ENCODE data around the gene IL12A. TPM values are rescaled to one million over a fixed set of nuclear protein-coding genes. Genes with fewer than 3 reads are reported as not detected.

IL12A gene
- total and polyA plus RNA-seq, 2 of the 8 experiments (the other 6 are each of a cell fraction or from before 2014, with no cell fraction given), result 0.41 to 0.92 TPM

DNA sequence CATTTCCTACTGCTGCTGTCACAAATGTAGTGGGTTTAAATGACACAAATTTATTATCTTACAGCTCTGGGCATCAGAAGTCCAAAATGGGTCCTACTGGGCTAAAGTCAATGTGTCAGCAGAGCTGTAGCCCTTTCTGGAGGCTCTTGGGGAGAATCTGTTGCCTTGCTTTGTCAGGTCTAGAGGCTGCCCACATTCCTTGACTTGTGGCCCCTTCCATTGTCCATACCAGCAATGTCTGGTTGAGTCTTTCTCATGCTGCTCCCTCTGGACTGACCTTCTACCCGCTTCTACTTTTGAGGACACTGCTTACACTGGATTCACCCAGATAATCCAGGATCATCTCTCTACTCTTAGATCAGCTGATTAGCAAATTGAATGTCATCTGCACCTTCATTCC is 3.0 kb downstream of the IL12A start:
- no peak for FAIRE-seq
- Histone ChIP-seq H3K18ac (ENCODE audit: extremely low read depth, low read length) (no peak overlapping the region), H3K36me3 (ENCODE audit: control insufficient read depth in 2 of 4, insufficient read depth in 4 of 4, low read length in 3 of 4) (no peaks in the 10 kb centered on the region; a peak in 1 of 8 replicates), H3K4me2 (ENCODE audit: insufficient read depth in 1 of 2, low read depth in 2 of 2, low read length in 2 of 2) (no peak overlapping the region), H4K20me1 (replicated peaks in 1 of 2; ENCODE audit: control insufficient read depth in 1 of 2, insufficient read depth in 2 of 2, low read length in 2 of 2) (no peaks in the 10 kb centered on the region), H3K4me3 (ENCODE audit: extremely low read depth in 1 of 4, insufficient read depth in 2 of 4, low read depth in 3 of 4, low read length in 4 of 4) (no peak overlapping the region), H3K4ac (replicated peaks; ENCODE audit: insufficient read length, low read depth, low read length) (no peak overlapping the region), H4K5ac (ENCODE audit: insufficient read length, low read depth, low read length) (no peak overlapping the region), H4K91ac (replicated peaks; ENCODE audit: insufficient read length, low read length) (no peak overlapping the region), H2BK20ac (ENCODE audit: low read length) (no peak overlapping the region), H3K27me3 (replicated peaks in 1 of 4; ENCODE audit: control insufficient read depth in 3 of 4, extremely low read depth in 1 of 4, insufficient read depth in 3 of 4, low read length in 3 of 4) (peaks cover 0 to 3% (median 2%) of the 10 kb centered on the region in 4 experiments; a peak in 3 of 7 replicates), H2BK5ac (ENCODE audit: low read depth, low read length) (no peak overlapping the region), H2AK5ac (ENCODE audit: low read depth, low read length) (no peak overlapping the region), H3K23ac (ENCODE audit: insufficient read length) (no peak overlapping the region), H3K27ac (ENCODE audit: low read depth, low read length) (no peak overlapping the region), H2BK15ac (ENCODE audit: low read length) (no peak overlapping the region), H2BK12ac (ENCODE audit: low read depth, low read length) (no peak overlapping the region), H3K9ac (replicated peaks in 1 of 4; ENCODE audit: extremely low read depth in 1 of 4, low read depth in 3 of 4, low read length in 3 of 4) (no peak overlapping the region), H3K9me3 (ENCODE audit: insufficient read depth in 2 of 2, low read depth in 1 of 2, low read length in 1 of 2) (peaks cover 4 to 7% of the 10 kb centered on the region in 2 experiments; a peak in 1 of 4 replicates), H3K79me1 (ENCODE audit: low read depth, low read length) (no peaks in the 10 kb centered on the region), H3K56ac (replicated peaks; ENCODE audit: insufficient read length, low read depth, low read length) (no peak overlapping the region), H4K8ac (ENCODE audit: extremely low read depth, insufficient read depth, low read length) (no peak overlapping the region), H2BK120ac (replicated peaks; ENCODE audit: low read depth, low read length) (no peak overlapping the region), H3K14ac (ENCODE audit: insufficient read length) (no peak overlapping the region), H3K23me2 (ENCODE audit: low read depth, low read length) (peaks cover 4% of the 10 kb centered on the region; the same call in 1 of the 2 replicates), H3K79me2 (ENCODE audit: control insufficient read depth in 1 of 2, insufficient read depth in 2 of 2, low read length in 2 of 2) (no peaks in the 10 kb centered on the region), H2AFZ (ENCODE audit: low read length) (no peak overlapping the region), H3K4me1 (replicated peaks in 1 of 4; ENCODE audit: control insufficient read depth in 3 of 4, insufficient read depth in 4 of 4, low read length in 3 of 4) (peaks cover 0 to 10% (median 2%) of the 10 kb centered on the region in 4 experiments)
- ChIA-PET CTCF (ENCODE audit: partially characterized antibody) (interaction anchor here (0.8 to 13.1 kb wide), 11 partner anchors 10 to 731 kb away, joined by 3 to 277 read pairs (median 4); no protein-coding TSS in a partner anchor), POLR2A (ENCODE audit: partially characterized antibody) (no interaction called here)
- no peak for DNase-seq (ENCODE audit: low read depth in 1 of 2, low spot score in 2 of 2)
- WGBS, 2 experiments (ENCODE audit: extremely low coverage in 1 of 2, insufficient coverage in 1 of 2, insufficient read length in 1 of 2, insufficient replicate concordance in 2 of 2, low coverage in 1 of 2, low lambda C conversion rate in 2 of 2, missing lambda C conversion rate in 1 of 2), result 83% methylated on average over 1 of the region's 1 CpG; no CpG with 5 or more reads in 1 of the 2 experiments
- TF ChIP-seq CHD2 (IDR thresholded peaks at IDR 0.05; ENCODE audit: low read length) (no peak), CREB1 (IDR thresholded peaks at IDR 0.05) (no peak), RFX5 (IDR thresholded peaks at IDR 0.05; ENCODE audit: borderline replicate concordance, low read depth, low read length) (no peak), BRCA1 (IDR thresholded peaks at IDR 0.05; ENCODE audit: low read depth, low read length) (no peak), EGR1 (IDR thresholded peaks at IDR 0.05; ENCODE audit: borderline replicate concordance, low read depth, low read length) (no peak), PHF8 (conservative IDR thresholded peaks at IDR 0.05; ENCODE audit: low read depth, low read length) (no peak), RAD21 (IDR thresholded peaks at IDR 0.05 in 1 of 2, conservative IDR thresholded peaks at IDR 0.05 in 1 of 2; ENCODE audit: low read depth in 2 of 2, low read length in 2 of 2) (no peak), USF2 (IDR thresholded peaks at IDR 0.05; ENCODE audit: low read length) (no peak), TAF7 (optimal IDR thresholded peaks at IDR 0.05; ENCODE audit: borderline replicate concordance, low read depth, low read length) (no peak), CTBP2 (IDR thresholded peaks at IDR 0.05; ENCODE audit: borderline replicate concordance, insufficient read depth, insufficient read length, low read length) (no peak), RBBP5 (IDR thresholded peaks at IDR 0.05; ENCODE audit: borderline replicate concordance, low read depth, low read length) (no peak), ATF3 (IDR thresholded peaks at IDR 0.05; ENCODE audit: insufficient read depth, low read depth, low read length) (no peak)
